ENCODE measurements around the gene IPO9. TPM values are rescaled to one million over a fixed set of nuclear protein-coding genes. Genes with fewer than 3 reads are reported as not detected.

The IPO9 gene
- total RNA-seq, 2 experiments from 2014 or later = 65.1 to 66.0 TPM

- Mint-ChIP-seq H3K9me3 (ENCODE audit: low read depth) (no peaks in the 10 kb centered on the region), H3K27ac (no peak overlapping the region), H3K36me3 (ENCODE audit: low read depth) (no peaks in the 10 kb centered on the region), H3K27me3 (peaks cover 4% of the 10 kb centered on the region), H3K4me3 (no peak overlapping the region), H3K4me1 (no peaks in the 10 kb centered on the region)
- intact Hi-C loops (cut with DNase I, micrococcal nuclease) = no loop called here
- DNase-seq (no peak), ATAC-seq (no peak)
- ChIA-PET POLR2A (no interaction called here), CTCF (interaction anchor here (0.6 to 1.6 kb wide), 3 partner anchors 71 to 359 kb away, joined by 3 to 6 read pairs (median 4); no protein-coding TSS in a partner anchor)
These were observed 99.3 kb downstream of the IPO9 start for GRCh38 chr1:201928266-201928665.

- Mint-ChIP-seq H3K36me3 (ENCODE audit: low read depth) (no peaks in the 10 kb centered on the region), H3K27me3 (peaks cover 6% of the 10 kb centered on the region), H3K9me3 (ENCODE audit: low read depth) (no peaks in the 10 kb centered on the region), H3K4me3 (no peak overlapping the region), H3K4me1 (no peaks in the 10 kb centered on the region), H3K27ac (no peak overlapping the region)
- ATAC-seq (no peak), DNase-seq (no peak)
- POLR2A ChIA-PET = no interaction called here
- CTCF ChIA-PET = no interaction called here
- intact Hi-C loops (cut with DNase I, micrococcal nuclease) = no loop called here
These were observed 101.2 kb downstream of the IPO9 start for GRCh38 chr1:201930137-201930536.

DNA sequence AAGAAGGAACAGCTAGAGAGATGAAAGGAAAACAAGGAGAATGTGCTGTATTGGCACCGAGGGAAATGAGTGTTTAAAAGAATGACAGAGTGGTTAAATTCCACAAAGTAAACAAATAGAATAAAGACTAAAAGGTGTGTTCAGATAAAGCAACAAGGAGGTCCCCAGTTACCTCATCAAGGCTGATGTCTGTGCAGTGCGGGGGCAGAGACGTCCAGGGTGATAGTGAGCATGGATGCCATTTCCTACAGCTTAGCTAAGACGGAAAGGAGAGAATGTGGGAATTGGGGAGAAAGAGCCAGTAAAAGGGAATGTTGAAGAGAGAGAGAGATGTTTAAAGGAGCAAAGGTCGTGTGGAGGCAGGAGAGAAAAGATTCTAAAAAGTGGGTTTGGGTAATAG, 101.8 kb downstream of the IPO9 start:
- H3K36me3 Mint-ChIP-seq (ENCODE audit: low read depth) = no peaks in the 10 kb centered on the region
- H3K4me3 Mint-ChIP-seq = no peak overlapping the region
- POLR2A ChIA-PET = no interaction called here
- intact Hi-C loops (cut with DNase I, micrococcal nuclease) = no loop called here
- CTCF ChIA-PET = interaction anchor here (1.0 kb wide), 1 partner anchor 35 kb away, joined by 9 read pairs; no protein-coding TSS in a partner anchor
- no peak overlapping the region for H3K27ac Mint-ChIP-seq
- no peaks in the 10 kb centered on the region for H3K9me3 Mint-ChIP-seq (ENCODE audit: low read depth)
- no peak for DNase-seq
- peaks cover 6% of the 10 kb centered on the region for H3K27me3 Mint-ChIP-seq
- no peak for ATAC-seq
- no peaks in the 10 kb centered on the region for H3K4me1 Mint-ChIP-seq

Small RNA genes lying within 50 kb of the gene (microRNA-seq; reads per million reads assigned to microRNA genes)
- gene MIR1231 (ENCODE audit: borderline replicate concordance) = not detected
- not detected for gene MIR6739 (ENCODE audit: borderline replicate concordance)

Other genes with a start within 250 kb of the IPO9 start
- gene SHISA4, start 59.7 kb downstream of the IPO9 start, total RNA-seq = under 1 TPM; 0.14 to 0.26 TPM
- gene LMOD1, start 117.4 kb downstream of the IPO9 start, total RNA-seq = not detected
- 10 to 100 TPM; 51.9 to 70.6 TPM for gene TIMM17A, start 126.3 kb downstream of the IPO9 start, total RNA-seq
- 10 to 100 TPM; 44.9 to 49.2 TPM for gene RNPEP, start 153.5 kb downstream of the IPO9 start, total RNA-seq
- under 1 TPM; 0.30 to 0.49 TPM for gene ELF3, start 181.4 kb downstream of the IPO9 start, total RNA-seq

All from activated CD4-positive, alpha-beta T cell treated with anti-CD3 and anti-CD28 coated beads for 36 hours (primary cell).